K562 (cell line): Measurements from ENCODE around the gene PRSS53. TPM values are rescaled to one million over a fixed set of nuclear protein-coding genes. Genes with fewer than 3 reads are reported as not detected.

Experiments
- ATAC-seq: fragments of 200-7000 bp; cut with Tn5 transposase; 3 replicates; pipeline ENCODE4 v1.9.1; 2020; ENCODE audit warnings: moderate library complexity
- BruUV-seq: library from RNA; stranded (reverse); fragments of 400-500 nt; replicated peaks from 2 replicates; lab custom pipeline; 2021; lab: Mats Ljungman, UMichigan
- CTCF ChIA-PET: fragments of 300-600 bp; formaldehyde crosslinking; extraction: SDS; loops from one replicate; lab custom pipeline; 2021; ENCODE audit warnings: low intra/inter-chr PET ratio; lab: Yijun Ruan, JAX
- POLR2A ChIA-PET: fragments of 300-600, 350-650 bp; sonication (Branson Sonifier 250); formaldehyde crosslinking; extraction: SDS; loops from one replicate; lab custom pipeline; 2021; ENCODE audit warnings: antibody characterized with exemption, inconsistent platforms; lab: Yijun Ruan, JAX
- DNase-seq, 4 experiments: peaks; one replicate each; pipeline versions ENCODE4 v3.0.0 to v3.0.0-alpha.2; 2011 to 2018; ENCODE audit warnings: low spot score in 3 of 4, mixed read lengths in 3 of 4; ENCODE audit errors: extremely low read depth in 1 of 4
- FAIRE-seq: peaks from 2 replicates; lab custom pipeline; 2011; peaks lifted over from hg19 to GRCh38; lab: Jason Lieb, UNC
- H2AFZ ChIP-seq: 2 replicates; pipeline ENCODE4 v1.6.0; 2011; ENCODE audit warnings: low read depth, low read length, control low read depth, inconsistent platforms
- H3K27ac ChIP-seq: fragments of 200-600 bp; 3 replicates; pipeline ENCODE4 v1.8.0; 2011; ENCODE audit warnings: low read depth, mild to moderate bottlenecking, control low read depth, inconsistent platforms, low read length, moderate library complexity, mixed read lengths; ENCODE audit errors: extremely low read depth
- H3K27me3 ChIP-seq, 2 experiments: fragments of 300-600 bp in 1 of 2; 2 replicates in 1 of 2; 3 replicates in 1 of 2; pipeline versions ENCODE4 v1.6.0 to v1.8.0; 2011; ENCODE audit warnings: inconsistent platforms in 2 of 2, low read length in 2 of 2, mild to moderate bottlenecking in 1 of 2, mixed read lengths in 1 of 2, moderate library complexity in 1 of 2; ENCODE audit not compliant: control insufficient read depth in 2 of 2, insufficient read depth in 2 of 2
- H3K36me3 ChIP-seq: fragments of 300-600 bp; 3 replicates; pipeline ENCODE4 v1.8.0; 2011; ENCODE audit warnings: mild to moderate bottlenecking, low read length, inconsistent platforms; ENCODE audit not compliant: control insufficient read depth, insufficient read depth
- H3K4me1 ChIP-seq, 2 experiments: fragments of 200-600 bp in 1 of 2; replicated peaks in 1 of 2; 2 replicates in 1 of 2; 3 replicates in 1 of 2; pipeline versions ENCODE4 v1.5.1 to v1.8.0; 2011; ENCODE audit warnings: inconsistent platforms in 2 of 2, low read length in 2 of 2, mild to moderate bottlenecking in 1 of 2, mixed read lengths in 1 of 2, moderate library complexity in 1 of 2; ENCODE audit not compliant: control insufficient read depth in 2 of 2, insufficient read depth in 2 of 2
- H3K4me2 ChIP-seq: 2 replicates; pipeline ENCODE4 v1.6.1; 2011; ENCODE audit warnings: low read length, control low read depth, inconsistent platforms, mixed read lengths; ENCODE audit not compliant: insufficient read depth
- H3K4me3 ChIP-seq: fragments of 200-600 bp; sonication (generic), shearing (Covaris generic); 2 replicates; pipeline ENCODE4 v1.5.1; 2016; ENCODE audit warnings: control low read depth, inconsistent platforms
- H3K79me2 ChIP-seq: fragments of 200-600 bp; 3 replicates; pipeline ENCODE4 v1.8.0; 2011; ENCODE audit warnings: low read length, inconsistent platforms; ENCODE audit not compliant: control insufficient read depth, insufficient read depth
- H3K9ac ChIP-seq, 2 experiments: 2 replicates each; pipeline versions ENCODE4 v1.6.0 to v1.6.1; 2011; ENCODE audit warnings: low read depth in 2 of 2, low read length in 2 of 2, control low read depth in 1 of 2, inconsistent platforms in 1 of 2, mild to moderate bottlenecking in 1 of 2, mixed read lengths in 1 of 2; ENCODE audit not compliant: insufficient read depth in 1 of 2
- H3K9me1 ChIP-seq: one replicate; pipeline ENCODE4 v1.6.0; 2011; ENCODE audit warnings: inconsistent platforms, mild to moderate bottlenecking, low read length, moderate library complexity; ENCODE audit not compliant: control insufficient read depth, insufficient read depth
- H3K9me3 ChIP-seq: replicated peaks from 2 replicates; pipeline ENCODE4 v1.5.1; 2011; ENCODE audit warnings: low read depth, low read length, inconsistent platforms; ENCODE audit not compliant: control insufficient read depth, insufficient read depth
- H4K20me1 ChIP-seq: replicated peaks from 2 replicates; pipeline ENCODE4 v1.6.1; 2011; ENCODE audit warnings: low read length, inconsistent platforms, mixed read lengths; ENCODE audit not compliant: control insufficient read depth, insufficient read depth
- CTBP1 ChIP-seq: fragments of 450-650 bp; IDR thresholded peaks from 2 replicates; pipeline ENCODE4 v1.6.1; 2016; ENCODE audit warnings: borderline replicate concordance
- JUNB ChIP-seq: fragments of 450-650 bp; formaldehyde crosslinking; conservative IDR thresholded peaks from 2 replicates; pipeline ENCODE4 v1.4.0; 2020; ENCODE audit warnings: mild to moderate bottlenecking
- ZNF121 ChIP-seq: sonication (generic); formaldehyde crosslinking; conservative IDR thresholded peaks from 2 replicates; pipeline ENCODE4 v1.8.0; 2022; ENCODE audit warnings: missing genetic modification reagents
- WGBS: fragments of 100-300 bp; shearing (Covaris generic); methylation state at CpG from one replicate; pipeline ENCODE4 v1.1.6; 2016; ENCODE audit warnings: low coverage, mixed read lengths; ENCODE audit not compliant: insufficient coverage; ENCODE audit errors: missing lambda C conversion rate; 5-methylcytosine and 5-hydroxymethylcytosine counted together
- in situ Hi-C: fragments of 300-500 bp; cut with MboI; formaldehyde crosslinking; loops from 4 replicates; pipeline ENCODE4 v1.15.0; 2018; ENCODE audit warnings: inconsistent platforms, mixed read lengths
- intact Hi-C: fragments of 100-400 bp; cut with micrococcal nuclease; formaldehyde crosslinking; loops from 2 replicates; pipeline ENCODE4 v1.14.2; 2022
- polyA plus RNA-seq, 8 experiments: library from polyadenylated mRNA; depleted of rRNA in 4 of 8; stranded (reverse) in 5 of 8; unstranded in 3 of 8; fragments of >200 nt; fragmentation: Nextera tagmentation in 2 of 8; fragmentation: Illumina TruSeq in 1 of 8; extraction: Ambion mirVana in 2 of 8; extraction: Trizol in 1 of 8; gene quantifications; 2 replicates each; pipeline versions ENCODE4 v1.2.1 to v1.2.3, GENCODE V29; 2011 to 2014; ENCODE audit warnings: inconsistent platforms in 1 of 8, missing spikeins in 1 of 8
- total RNA-seq, 7 experiments: library from RNA; depleted of rRNA in 6 of 7; stranded (reverse); fragments of >200 nt in 6 of 7; fragmentation: Illumina TruSeq in 2 of 7; extraction: Trizol in 2 of 7; gene quantifications; 2 replicates each; pipeline versions ENCODE4 v1.2.1 to v1.2.3, GENCODE V29; 2011 to 2021; ENCODE audit warnings: low replicate concordance in 1 of 7

The PRSS53 gene
- total and polyA plus RNA-seq, 9 of the 15 experiments (the other 6 are each of a cell fraction or from before 2014, with no cell fraction given), result 0.40 to 1.9 (median 0.78) TPM; not detected in 2

GRCh38 chr16:31106509-31107464 lies 18.0 kb upstream of the PRSS53 start:
- in situ Hi-C loops, result no loop called here
- H2AFZ ChIP-seq, result no peak overlapping the region
- WGBS, result 86% methylated on average over 25 of the region's 28 CpGs

More at GRCh38 chr16:31106509-31107464, 18.0 kb upstream of the PRSS53 start:
- ATAC-seq (no peak), DNase-seq (no peak), FAIRE-seq (no peak)
- H3K36me3 ChIP-seq, result peaks cover 27% of the 10 kb centered on the region; the same call in 2 of the 3 replicates
- no peak overlapping the region for H3K4me2 ChIP-seq
- ChIA-PET CTCF (interaction anchor here (0.6 kb wide), 1 partner anchor 216 kb away, joined by 3 read pairs; no protein-coding TSS in a partner anchor), POLR2A (interaction anchor here (0.9 to 1.6 kb wide), 3 partner anchors 11 to 73 kb away, joined by 3 to 6 read pairs (median 4); partner anchors contain the start of genes FUS and KAT8)
- no peaks in the 10 kb centered on the region for H4K20me1 ChIP-seq
- H3K9me1 ChIP-seq, result no peaks in the 10 kb centered on the region
- intact Hi-C loops, result loop anchor here (5.0 kb wide), 1 partner anchor 36 kb away; no protein-coding TSS in a partner anchor
- no peaks in the 10 kb centered on the region for H3K9me3 ChIP-seq
- TF ChIP-seq CTBP1, result no peak
- no peak for TF ChIP-seq JUNB (CRISPR knock-in tag)
- TF ChIP-seq ZNF121 (CRISPR knock-in tag), result peak; percentile 45; the same call in 1 of the 2 replicates
- peaks cover 13% of the 10 kb centered on the region for H3K79me2 ChIP-seq
- no peaks in the 10 kb centered on the region for H3K27me3 ChIP-seq
- H3K27ac ChIP-seq, result no peak overlapping the region
- peaks cover 8 to 33% of the 10 kb centered on the region in 2 experiments for H3K4me1 ChIP-seq
- H3K9ac ChIP-seq, result no peak overlapping the region
- BruUV-seq, result no TSS peak
- H3K4me3 ChIP-seq, result no peak overlapping the region
